Choroid plexus epithelial cell (primary cell): ENCODE results near the gene TECPR2.

Experiments used
- DNase-seq: peaks from one replicate; pipeline ENCODE4 v3.0.0-alpha.2; 2010; ENCODE audit warnings: low read depth
- H3K4me3 ChIP-seq: 2 replicates; pipeline ENCODE4 v1.5.1; 2011; ENCODE audit warnings: low read depth, mild to moderate bottlenecking, control low read depth, low read length, moderate library complexity
- CTCF ChIP-seq: conservative IDR thresholded peaks from 2 replicates; pipeline ENCODE4 v1.5.1; 2011; ENCODE audit warnings: low read depth, mild to moderate bottlenecking, control low read depth, inconsistent platforms, low read length, moderate library complexity

TECPR2 gene

GRCh38 chr14:102424923-102425322, 62.2 kb downstream of the TECPR2 start:
- TF ChIP-seq CTCF: no peak
- no peak overlapping the region for H3K4me3 ChIP-seq
- no peak for DNase-seq

DNA sequence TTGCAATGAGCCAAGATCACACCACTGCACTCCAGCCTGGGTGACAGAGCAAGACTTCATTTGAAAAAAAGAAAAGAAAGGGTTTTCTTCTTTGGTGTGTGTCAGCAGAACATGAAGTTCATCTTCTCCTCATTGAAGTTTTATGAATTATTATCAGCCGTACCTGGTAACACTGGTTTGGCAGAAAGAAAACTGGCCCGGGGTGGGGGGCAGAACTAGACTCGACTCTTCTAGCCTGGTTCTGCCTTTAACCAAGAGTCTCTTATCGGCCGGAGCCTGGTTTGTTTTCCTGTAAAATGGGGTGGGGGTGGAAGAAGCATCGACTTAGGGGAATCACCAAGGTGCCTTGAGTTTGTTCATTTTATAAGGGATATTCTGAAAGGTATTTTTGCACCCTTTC, 64.1 kb downstream of the TECPR2 start:
- TF ChIP-seq CTCF: no peak
- no peak for DNase-seq

DNA sequence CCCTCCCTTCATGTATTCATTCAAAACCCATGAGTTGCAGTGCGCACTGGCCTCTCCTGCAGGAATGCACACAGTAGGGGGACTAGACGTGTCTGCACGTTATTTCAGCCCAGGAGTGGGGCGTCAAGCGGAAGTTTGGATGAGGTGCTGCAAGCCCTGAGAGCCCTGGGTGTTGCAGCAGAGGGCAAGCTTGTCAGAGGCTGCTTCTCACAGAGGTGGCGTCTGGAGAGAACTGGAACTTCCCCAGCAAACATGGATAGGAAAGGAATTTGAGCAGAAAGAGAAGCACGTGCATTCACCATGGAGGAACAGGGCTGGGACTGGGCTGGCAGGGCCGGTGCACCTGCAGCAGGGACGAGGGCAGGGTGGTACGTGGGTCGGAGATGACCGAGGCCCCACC, 64.9 kb downstream of the TECPR2 start:
- no peak overlapping the region for H3K4me3 ChIP-seq
- no peak for TF ChIP-seq CTCF
- DNase-seq: no peak

More for the DNA sequence above, 64.1 kb downstream of the TECPR2 start:
- H3K4me3 ChIP-seq: no peak overlapping the region

DNA sequence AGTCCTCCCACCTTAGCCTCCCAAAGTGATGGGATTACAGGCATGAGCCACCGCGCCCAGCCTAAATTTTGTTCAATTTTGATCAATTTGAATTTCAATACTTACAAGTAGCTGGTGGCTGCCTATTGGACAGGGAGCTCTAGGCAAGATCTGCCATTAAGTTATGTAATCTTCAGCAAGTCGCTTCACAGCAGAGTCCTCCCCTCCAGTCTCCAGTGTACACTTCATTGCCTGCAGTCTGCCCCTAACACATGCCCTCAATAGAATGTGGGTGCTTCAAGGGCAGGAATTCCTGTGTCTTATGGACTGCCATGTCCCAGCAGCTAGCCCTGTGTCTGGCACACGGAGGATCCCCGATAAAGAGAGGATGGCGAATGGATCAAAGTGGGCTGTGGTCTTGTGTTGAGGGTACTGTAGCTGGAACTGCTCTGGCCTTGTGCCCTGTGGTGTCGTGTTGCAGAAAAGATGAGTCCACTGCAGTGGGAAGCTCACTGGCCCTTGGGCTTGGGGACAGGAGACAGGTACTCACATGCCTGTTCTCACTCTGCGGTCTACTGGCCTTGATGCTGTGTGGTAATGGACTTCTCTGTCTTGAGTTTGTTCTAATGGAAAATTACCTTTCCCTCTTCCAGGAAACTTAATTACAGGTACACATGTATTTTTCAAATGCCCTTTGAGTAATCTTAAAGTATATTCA, 67.6 kb downstream of the TECPR2 start:
- no peak for TF ChIP-seq CTCF
- no peak overlapping the region for H3K4me3 ChIP-seq
- DNase-seq: no peak

GRCh38 chr14:102431751-102432150, 69.0 kb downstream of the TECPR2 start:
- DNase-seq: no peak
- no peak for TF ChIP-seq CTCF
- H3K4me3 ChIP-seq: no peak overlapping the region

- H3K4me3 ChIP-seq: no peak overlapping the region
- DNase-seq: no peak
- no peak for TF ChIP-seq CTCF
These were observed 72.0 kb downstream of the TECPR2 start for GRCh38 chr14:102434647-102435175.
